SW 1271 (cell line): ENCODE measurements around the gene C22orf39.
A peak's percentile ranks its signal among the peaks of the same experiment; 100 is the strongest.
"Not testable (repeated sequence)": the region's sequence is repeated elsewhere in the genome, so short reads cannot be mapped to it uniquely, and the experiment has no call there.

ENCODE experiments used
- DNase-seq, 2 experiments: peaks; one replicate each; lab custom pipeline; 2025; lab: John Stamatoyannopoulos, UW

Gene C22orf39

DNA sequence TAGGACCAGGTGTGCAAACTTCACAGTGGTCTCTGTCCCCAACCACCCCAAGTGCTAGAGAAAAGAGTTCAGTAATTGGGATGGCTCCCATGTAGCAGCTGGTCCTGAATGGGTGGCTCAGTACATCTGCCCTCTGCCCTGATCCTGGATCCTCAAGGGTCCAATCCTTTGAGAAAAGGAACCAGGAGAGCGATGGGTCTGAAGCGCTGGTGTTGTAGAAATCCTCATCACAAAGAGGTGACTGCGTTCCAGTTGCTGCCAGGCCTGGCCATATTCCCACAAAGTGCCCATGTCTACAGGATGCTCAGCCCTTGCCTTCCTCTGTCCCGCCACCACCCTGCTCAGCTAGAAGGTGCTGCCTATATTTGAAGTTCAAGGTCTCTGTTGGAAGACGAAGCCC lies 6.2 kb upstream of the C22orf39 start:
- no peak for DNase-seq

DNA sequence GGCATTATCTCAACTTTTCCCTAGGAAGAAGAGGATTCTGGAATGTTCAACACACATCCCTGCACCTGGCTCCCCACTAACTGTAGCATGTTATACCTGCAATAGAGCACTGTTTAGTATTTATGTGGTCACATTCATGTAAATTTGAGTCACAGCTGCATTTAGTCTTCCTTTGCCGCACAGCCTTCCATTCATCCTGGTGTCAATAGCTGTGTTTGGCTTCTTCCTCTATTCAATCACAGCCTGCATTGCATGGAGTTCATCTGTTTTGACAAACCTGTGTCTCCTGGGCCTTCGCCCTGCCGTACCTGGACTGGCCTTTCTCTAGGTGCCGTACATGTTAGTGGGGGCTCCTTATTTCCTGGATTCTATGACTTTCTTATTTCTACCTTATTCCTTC lies 4.1 kb upstream of the C22orf39 start:
- DNase-seq, result no peak

GRCh38 chr22:19450363-19451175 lies 3.1 kb upstream of the C22orf39 start:
- no peak for DNase-seq

DNA sequence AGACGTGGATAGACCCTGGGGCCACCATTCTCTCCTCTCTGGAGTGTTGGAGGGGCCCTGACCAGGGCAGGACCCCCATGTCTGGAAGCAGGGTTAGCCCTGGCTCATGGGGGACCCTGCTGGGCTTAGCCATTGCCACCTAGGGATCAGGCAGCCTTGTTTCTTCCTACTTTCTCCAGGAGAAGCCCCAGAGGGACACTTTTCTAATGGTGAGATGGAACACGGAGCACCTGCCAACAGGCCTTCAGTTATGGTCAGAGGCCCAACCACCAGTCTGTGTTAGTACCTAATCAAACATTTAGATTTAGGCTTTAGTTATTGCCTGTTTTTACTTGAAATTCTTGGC lies 1.9 kb upstream of the C22orf39 start:
- no peak for DNase-seq

- DNase-seq, result no peak
Observed at GRCh38 chr22:19448739-19449421, 1.4 kb upstream of the C22orf39 start.

- DNase-seq, result peak in 1 of 2 experiments; percentile 20
Observed at GRCh38 chr22:19448076-19448607, 631 bp upstream of the C22orf39 start.

DNA sequence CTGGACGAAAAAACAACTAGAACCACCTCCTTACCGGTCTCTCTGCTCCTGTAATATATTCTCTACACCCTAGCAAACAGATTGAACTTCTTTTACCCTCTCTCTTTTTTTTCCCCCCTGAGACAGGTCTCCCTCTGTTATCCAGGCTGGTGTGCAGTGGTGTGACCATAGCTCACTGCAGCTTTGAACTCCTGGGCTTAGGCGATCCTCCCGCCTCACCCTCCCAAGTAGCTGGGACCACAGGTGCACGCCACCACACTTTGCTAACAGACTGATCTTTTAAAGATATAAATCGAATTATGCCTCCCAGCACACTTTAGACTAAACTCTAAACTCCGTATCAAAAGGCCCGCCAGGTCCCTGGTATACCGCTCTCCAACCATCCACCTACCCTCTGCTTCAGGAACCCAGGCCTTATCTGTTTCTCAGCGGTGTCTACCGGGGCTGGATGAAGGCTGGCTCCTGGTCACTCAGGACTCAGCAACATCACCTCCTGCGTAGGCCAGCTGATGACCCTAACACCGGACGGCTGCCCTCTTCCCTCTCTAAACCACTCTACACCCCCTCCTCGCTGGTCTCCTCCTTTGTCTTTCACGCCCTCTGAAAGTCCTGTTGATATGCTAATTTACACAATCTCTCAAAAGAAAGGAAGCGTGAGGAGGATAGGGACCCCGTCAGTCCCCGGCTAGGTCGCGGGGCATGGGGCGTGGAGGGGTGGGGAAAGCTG lies 745 bp downstream of the C22orf39 start:
- DNase-seq, result peak in 1 of 2 experiments; percentile 21

DNA sequence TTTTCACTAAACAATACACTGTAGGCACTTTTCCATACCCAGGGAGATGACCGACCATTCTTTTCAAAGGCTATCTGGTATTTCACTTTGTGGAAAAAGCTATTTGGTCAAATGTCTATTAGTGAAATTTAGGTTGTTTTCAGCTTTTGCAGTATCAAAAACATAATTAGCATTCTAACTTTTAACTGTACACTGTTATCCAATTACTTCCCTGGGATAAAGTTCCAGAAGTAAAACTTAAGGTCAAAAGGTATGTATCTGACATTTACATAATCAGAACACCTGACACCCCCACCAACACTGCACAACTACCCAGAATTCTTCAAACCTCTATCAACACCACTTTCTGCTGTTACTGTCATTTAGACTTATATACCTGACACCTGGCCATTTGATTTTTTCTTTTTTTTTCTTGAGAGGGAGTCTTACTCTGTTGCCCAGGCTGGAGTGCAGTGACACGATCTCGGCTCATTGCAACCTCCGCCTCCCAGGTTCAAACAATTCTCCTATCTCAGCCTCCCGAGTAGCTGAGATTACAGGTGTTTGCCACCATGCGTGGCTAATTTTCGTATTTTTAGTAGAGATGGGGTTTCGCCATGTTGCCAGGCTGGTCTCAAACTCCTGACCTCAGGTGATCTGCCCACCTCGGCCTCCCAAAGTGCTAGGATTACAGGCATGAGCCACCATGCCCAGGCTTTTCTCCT lies 2.1 kb downstream of the C22orf39 start:
- not testable (repeated sequence) for DNase-seq

DNA sequence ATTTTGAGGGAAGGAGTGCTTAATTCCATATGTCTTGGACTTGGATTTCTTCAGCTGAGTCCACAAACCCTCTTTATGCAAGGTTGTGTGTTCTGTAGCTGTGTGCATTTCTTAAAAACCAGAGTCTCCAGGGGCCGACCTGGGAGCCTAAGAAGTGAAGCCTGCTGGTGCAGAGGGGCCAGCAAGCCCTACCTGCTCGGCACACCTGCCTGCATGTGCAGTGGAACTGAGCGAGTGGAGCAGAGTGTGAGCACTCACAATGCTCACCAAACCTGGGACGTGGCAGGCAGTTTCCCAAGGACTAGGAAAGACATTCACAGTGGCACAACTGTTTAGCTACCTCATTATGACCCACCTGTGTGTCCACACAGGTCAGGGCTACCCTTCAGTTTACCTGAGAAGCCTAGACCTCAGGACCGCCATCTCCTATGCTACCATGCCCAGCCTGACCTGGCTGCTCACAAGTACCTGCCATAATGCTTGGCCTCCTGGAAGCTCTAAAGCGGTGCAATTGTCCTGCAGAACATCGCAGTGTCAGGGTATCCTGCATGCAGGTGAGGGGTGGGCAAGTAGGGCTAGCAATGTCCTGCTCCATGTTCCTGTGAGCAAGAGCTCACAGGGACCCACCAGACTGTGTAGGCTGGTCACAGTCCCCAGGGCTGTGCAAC lies 3.8 kb downstream of the C22orf39 start:
- no peak for DNase-seq

DNA sequence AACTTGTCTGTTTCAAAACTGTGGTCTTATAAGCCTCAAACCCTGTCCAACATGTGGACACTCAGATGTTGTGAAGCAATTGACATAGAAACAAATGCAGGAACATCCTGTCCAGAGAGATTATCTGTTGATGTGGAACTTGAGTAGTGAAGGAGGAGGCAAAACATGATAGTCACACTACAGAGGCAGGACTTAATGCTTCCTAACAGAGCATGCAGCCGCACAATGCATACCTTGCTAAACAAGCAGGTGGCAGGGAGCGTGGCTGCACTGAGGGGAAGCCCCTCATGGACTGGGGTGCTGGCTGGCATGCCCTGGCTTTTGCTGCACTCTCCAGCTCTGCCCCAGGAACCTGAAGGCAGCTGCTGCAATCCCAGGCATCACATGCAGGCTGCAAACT lies 5.3 kb downstream of the C22orf39 start:
- DNase-seq, result no peak

- DNase-seq, result no peak
Observed at GRCh38 chr22:19440411-19441195, 6.9 kb downstream of the C22orf39 start.

GRCh38 chr22:19438298-19438697 lies 9.2 kb downstream of the C22orf39 start:
- DNase-seq, result no peak

DNA sequence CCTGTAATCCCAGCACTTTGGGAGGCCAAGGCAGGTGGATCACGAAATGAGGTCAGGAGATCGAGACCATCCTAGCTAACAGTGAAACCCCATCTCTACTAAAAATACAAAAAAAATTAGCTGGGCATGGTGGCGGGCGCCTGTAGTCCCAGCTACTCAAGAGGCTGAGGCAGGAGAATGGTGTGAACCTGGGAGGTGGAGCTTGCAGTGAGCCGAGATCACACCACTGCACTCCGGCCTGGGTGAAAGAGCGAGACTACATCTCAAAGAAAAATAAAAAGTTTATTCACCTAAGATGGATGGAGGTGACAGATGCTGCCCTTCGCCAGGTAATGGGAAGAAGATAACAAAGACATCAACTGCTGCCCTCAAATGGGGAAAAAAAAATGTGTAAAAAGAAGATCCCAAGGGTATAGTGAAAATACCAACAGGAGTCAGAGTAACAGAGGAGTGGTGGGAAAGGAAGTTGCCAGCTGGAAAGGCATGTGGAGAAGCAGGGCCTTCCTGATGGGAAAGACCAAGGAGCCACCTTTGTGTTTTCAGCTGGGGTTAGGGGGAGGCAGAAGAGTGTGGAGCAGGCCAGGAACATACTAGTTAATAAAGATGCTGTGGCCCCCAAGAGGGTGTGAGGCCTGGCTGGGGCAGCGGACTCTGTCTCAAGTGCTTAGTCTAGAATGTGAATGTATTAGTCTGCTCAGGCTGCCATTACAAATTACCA lies 10.9 kb downstream of the C22orf39 start:
- DNase-seq, result not testable (repeated sequence)

- no peak for DNase-seq
Observed at GRCh38 chr22:19434829-19435580, 12.5 kb downstream of the C22orf39 start.

DNA sequence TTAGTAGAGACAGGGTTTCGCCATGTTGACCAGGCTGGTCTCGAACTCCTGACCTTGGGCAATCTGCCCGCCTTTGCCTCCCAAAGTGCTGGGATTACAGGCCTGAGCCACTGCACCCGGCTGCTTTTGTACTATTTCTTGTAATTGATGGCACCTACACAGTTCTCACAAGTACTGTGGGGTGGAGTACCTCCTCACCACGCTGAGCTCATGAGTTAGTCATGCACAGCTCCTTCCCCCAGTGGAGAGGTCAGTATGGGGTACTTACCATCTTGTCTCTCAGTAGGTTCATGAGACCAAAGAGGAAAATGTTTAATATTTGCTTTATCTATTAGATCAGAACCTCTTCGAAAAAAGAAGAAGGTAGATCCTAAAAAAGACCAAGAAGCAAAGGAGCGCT lies 13.1 kb downstream of the C22orf39 start:
- no peak for DNase-seq

GRCh38 chr22:19432133-19432851 lies 15.2 kb downstream of the C22orf39 start, which contains the start of gene MRPL40:
Gene MRPL40, plus strand, starts transcription at chr22:19432545. Its CDS starts 10 bp downstream, at chr22:19432555.
- DNase-seq, result peak; percentile 75 to 82

DNA sequence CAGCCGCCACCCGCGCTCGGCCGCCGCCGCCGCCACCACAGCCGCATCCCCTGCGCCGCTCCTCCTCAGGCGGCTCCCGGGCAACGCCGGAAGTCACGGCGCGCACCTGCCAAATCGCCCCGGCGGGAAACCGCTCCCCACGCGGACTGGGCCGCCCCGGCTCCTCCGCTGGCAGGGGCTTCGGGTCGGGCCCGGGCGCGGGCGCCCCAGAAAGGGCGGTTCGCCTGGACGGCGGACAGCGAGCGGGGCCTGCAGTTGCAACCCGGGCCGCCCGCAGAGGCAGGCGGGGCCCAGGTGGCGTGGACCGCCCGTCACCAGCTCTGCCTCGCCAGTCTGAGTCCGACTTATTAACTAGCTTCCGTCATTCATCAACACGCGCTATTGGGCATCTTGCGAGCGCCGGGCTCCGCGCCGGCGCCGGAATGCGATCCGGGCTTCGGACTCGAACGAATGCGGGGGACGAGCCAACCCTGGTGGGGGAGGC lies 15.8 kb downstream of the C22orf39 start, which contains the start of gene HIRA:
Gene HIRA, minus strand, starts transcription at position 85 of the 484 bp plus-strand sequence. CDS start 257 bp downstream, outside the sequence.
- DNase-seq, result peak; percentile 8 to 45
